ENCODE measurements around the gene SIRT7. TPM values are rescaled to one million over a fixed set of nuclear protein-coding genes. Genes with fewer than 3 reads are reported as not detected.

The SIRT7 gene
- total and polyA plus RNA-seq, 4 experiments from 2014 or later, result 31.5 to 91.9 (median 66.4) TPM

- Histone ChIP-seq H3K4me1 (ENCODE audit: insufficient read depth, low read length) (peaks cover 52% of the 10 kb centered on the region), H3K36me3 (ENCODE audit: insufficient read depth, low read length) (peaks cover 26% of the 10 kb centered on the region), H3K27me3 (ENCODE audit: insufficient read depth, low read length) (no peaks in the 10 kb centered on the region), H3K9me3 (ENCODE audit: control insufficient read depth in 1 of 2, low read length in 2 of 2) (no peaks in the 10 kb centered on the region), H3K4me3 (ENCODE audit: low read length in 2 of 2) (no peak overlapping the region), H3K27ac (ENCODE audit: low read depth, low read length) (no peak overlapping the region)
- Mint-ChIP-seq H3K4me1 (peaks cover 13 to 54% (median 38%) of the 10 kb centered on the region in 4 donors), H3K27me3 (no peaks in the 10 kb centered on the region), H3K4me3 (peak overlapping the region in 2 of 8 donors; percentile 43 to 65), H3K27ac (peak overlapping the region in 4 of 7 donors; percentile 68 to 99 (median 86)), H3K9me3 (peaks cover 0 to 11% (median 0%) of the 10 kb centered on the region in 8 donors), H3K36me3 (peaks cover 8 to 30% of the 10 kb centered on the region in 2 donors)
- POLR2A ChIA-PET (ENCODE audit: partially characterized antibody), result interaction anchor here (1.1 to 3.9 kb wide), 7 partner anchors 18 to 355 kb away, joined by 3 to 40 read pairs (median 7); partner anchors contain the start of genes ACTG1, MAFG and MCRIP1
- DNase-seq, result peak in 1 of 5 donors; percentile 12
- intact Hi-C loops (cut with micrococcal nuclease), result loop anchor here (10.0 kb wide), 1 partner anchor 427 kb away; no protein-coding TSS in a partner anchor
- CTCF ChIA-PET (ENCODE audit: partially characterized antibody), result no interaction called here
Observed at GRCh38 chr17:81867991-81868673, 49.8 kb downstream of the SIRT7 start.

- peak in 2 of 5 donors; percentile 22 to 23 for DNase-seq
- ChIA-PET POLR2A (ENCODE audit: partially characterized antibody) (interaction anchor here (0.8 to 2.1 kb wide), 9 partner anchors 15 to 165 kb away, joined by 3 to 7 read pairs (median 4); partner anchors contain the start of genes MCRIP1, MRPL12 and NPB), CTCF (ENCODE audit: partially characterized antibody) (interaction anchor here (1.0 kb wide), 1 partner anchor 45 kb away, joined by 3 read pairs; no protein-coding TSS in a partner anchor)
- Mint-ChIP-seq H3K4me1 (peaks cover 16 to 53% (median 37%) of the 10 kb centered on the region in 4 donors), H3K27me3 (no peaks in the 10 kb centered on the region), H3K4me3 (peak overlapping the region in 2 of 8 donors; percentile 54 to 59), H3K27ac (peak overlapping the region; percentile 37 to 99 (median 68)), H3K36me3 (peaks cover 8 to 35% of the 10 kb centered on the region in 2 donors), H3K9me3 (peaks cover 0 to 13% (median 0%) of the 10 kb centered on the region in 8 donors)
- Histone ChIP-seq H3K4me1 (ENCODE audit: insufficient read depth, low read length) (peaks cover 48% of the 10 kb centered on the region), H3K27ac (ENCODE audit: low read depth, low read length) (no peak overlapping the region), H3K27me3 (ENCODE audit: insufficient read depth, low read length) (no peaks in the 10 kb centered on the region), H3K4me3 (ENCODE audit: low read length in 2 of 2) (no peak overlapping the region), H3K36me3 (ENCODE audit: insufficient read depth, low read length) (peaks cover 26% of the 10 kb centered on the region), H3K9me3 (ENCODE audit: control insufficient read depth in 1 of 2, low read length in 2 of 2) (no peaks in the 10 kb centered on the region)
- intact Hi-C loops (cut with micrococcal nuclease), result loop anchor here (10.0 kb wide), 1 partner anchor 427 kb away; no protein-coding TSS in a partner anchor
Observed at GRCh38 chr17:81867170-81867990, 50.6 kb downstream of the SIRT7 start.

- peak in 1 of 5 donors; percentile 34 for DNase-seq
- no peaks in the 10 kb centered on the region for H3K27me3 ChIP-seq (ENCODE audit: insufficient read depth, low read length)
- Mint-ChIP-seq H3K27ac (peak overlapping the region in 6 of 7 donors; percentile 37 to 99 (median 72)), H3K9me3 (peaks cover 0 to 13% (median 0%) of the 10 kb centered on the region in 8 donors), H3K4me1 (peaks cover 16 to 53% (median 36%) of the 10 kb centered on the region in 4 donors), H3K27me3 (no peaks in the 10 kb centered on the region), H3K36me3 (peaks cover 8 to 35% of the 10 kb centered on the region in 2 donors), H3K4me3 (peak overlapping the region in 3 of 8 donors; percentile 15 to 59 (median 54))
- POLR2A ChIA-PET (ENCODE audit: partially characterized antibody), result interaction anchor here (0.8 to 2.1 kb wide), 12 partner anchors 12 to 164 kb away, joined by 3 to 7 read pairs (median 4); partner anchors contain the start of genes MCRIP1, MRPL12 and NPB
- no peaks in the 10 kb centered on the region for H3K9me3 ChIP-seq (ENCODE audit: control insufficient read depth in 1 of 2, low read length in 2 of 2)
- CTCF ChIA-PET (ENCODE audit: partially characterized antibody), result interaction anchor here (1.0 kb wide), 1 partner anchor 44 kb away, joined by 3 read pairs; no protein-coding TSS in a partner anchor
- H3K4me3 ChIP-seq (ENCODE audit: low read length in 2 of 2), result no peak overlapping the region
- H3K27ac ChIP-seq (ENCODE audit: low read depth, low read length), result no peak overlapping the region
- peaks cover 26% of the 10 kb centered on the region for H3K36me3 ChIP-seq (ENCODE audit: insufficient read depth, low read length)
- peaks cover 47% of the 10 kb centered on the region for H3K4me1 ChIP-seq (ENCODE audit: insufficient read depth, low read length)
- intact Hi-C loops (cut with micrococcal nuclease), result loop anchor here (10.0 kb wide), 1 partner anchor 428 kb away; no protein-coding TSS in a partner anchor
Observed at GRCh38 chr17:81866440-81867169, 51.4 kb downstream of the SIRT7 start.

GRCh38 chr17:81865733-81866439, 52.1 kb downstream of the SIRT7 start:
- H3K4me1 ChIP-seq (ENCODE audit: insufficient read depth, low read length), result peaks cover 50% of the 10 kb centered on the region
- peak in 2 of 5 donors; percentile 14 to 32 for DNase-seq
- peaks cover 26% of the 10 kb centered on the region for H3K36me3 ChIP-seq (ENCODE audit: insufficient read depth, low read length)
- H3K27ac Mint-ChIP-seq, result peak overlapping the region in 4 of 7 donors; percentile 35 to 99 (median 77)
- H3K27ac ChIP-seq (ENCODE audit: low read depth, low read length), result no peak overlapping the region
- H3K4me3 ChIP-seq (ENCODE audit: low read length in 2 of 2), result no peak overlapping the region
- H3K27me3 Mint-ChIP-seq, result peaks cover 0 to 2% of the 10 kb centered on the region in 2 donors
- ChIA-PET CTCF (ENCODE audit: partially characterized antibody) (no interaction called here), POLR2A (ENCODE audit: partially characterized antibody) (interaction anchor here (0.9 to 2.1 kb wide), 8 partner anchors 11 to 163 kb away, joined by 3 to 7 read pairs (median 5); partner anchors contain the start of genes MCRIP1 and MRPL12)
- peaks cover 0 to 15% (median 0%) of the 10 kb centered on the region in 8 donors for H3K9me3 Mint-ChIP-seq
- peak overlapping the region in 2 of 8 donors; percentile 20 to 25 for H3K4me3 Mint-ChIP-seq
- peaks cover 18 to 57% (median 39%) of the 10 kb centered on the region in 4 donors for H3K4me1 Mint-ChIP-seq
- intact Hi-C loops (cut with micrococcal nuclease), result loop anchor here (10.0 kb wide), 1 partner anchor 429 kb away; no protein-coding TSS in a partner anchor
- no peaks in the 10 kb centered on the region for H3K9me3 ChIP-seq (ENCODE audit: control insufficient read depth in 1 of 2, low read length in 2 of 2)
- H3K27me3 ChIP-seq (ENCODE audit: insufficient read depth, low read length), result no peaks in the 10 kb centered on the region
- peaks cover 8 to 37% of the 10 kb centered on the region in 2 donors for H3K36me3 Mint-ChIP-seq

- Mint-ChIP-seq H3K4me1 (peaks cover 21 to 61% (median 40%) of the 10 kb centered on the region in 4 donors), H3K27me3 (peaks cover 0 to 6% of the 10 kb centered on the region in 2 donors), H3K27ac (peak overlapping the region in 4 of 7 donors; percentile 35 to 99 (median 77)), H3K36me3 (peaks cover 8 to 40% of the 10 kb centered on the region in 2 donors), H3K4me3 (peak overlapping the region in 1 of 8 donors; percentile 5), H3K9me3 (peaks cover 0 to 19% (median 0%) of the 10 kb centered on the region in 8 donors)
- intact Hi-C loops (cut with micrococcal nuclease), result loop anchor here (10.0 kb wide), 1 partner anchor 429 kb away; no protein-coding TSS in a partner anchor
- no peaks in the 10 kb centered on the region for H3K9me3 ChIP-seq (ENCODE audit: control insufficient read depth in 1 of 2, low read length in 2 of 2)
- H3K27ac ChIP-seq (ENCODE audit: low read depth, low read length), result no peak overlapping the region
- CTCF ChIA-PET (ENCODE audit: partially characterized antibody), result no interaction called here
- no peak overlapping the region for H3K4me3 ChIP-seq (ENCODE audit: low read length in 2 of 2)
- peaks cover 26% of the 10 kb centered on the region for H3K36me3 ChIP-seq (ENCODE audit: insufficient read depth, low read length)
- POLR2A ChIA-PET (ENCODE audit: partially characterized antibody), result interaction anchor here (1.4 kb wide), 1 partner anchor 48 kb away, joined by 3 read pairs; no protein-coding TSS in a partner anchor
- H3K27me3 ChIP-seq (ENCODE audit: insufficient read depth, low read length), result no peaks in the 10 kb centered on the region
- H3K4me1 ChIP-seq (ENCODE audit: insufficient read depth, low read length), result peaks cover 49% of the 10 kb centered on the region
- no peak for DNase-seq
Observed at GRCh38 chr17:81865358-81865732, 52.6 kb downstream of the SIRT7 start.
